ENCODE data around the gene KIF13A. TPM values are rescaled to one million over a fixed set of nuclear protein-coding genes. Genes with fewer than 3 reads are reported as not detected.

The KIF13A gene
- total RNA-seq, 4 donors from 2014 or later, result 14.9 to 66.9 (median 37.3) TPM

DNA sequence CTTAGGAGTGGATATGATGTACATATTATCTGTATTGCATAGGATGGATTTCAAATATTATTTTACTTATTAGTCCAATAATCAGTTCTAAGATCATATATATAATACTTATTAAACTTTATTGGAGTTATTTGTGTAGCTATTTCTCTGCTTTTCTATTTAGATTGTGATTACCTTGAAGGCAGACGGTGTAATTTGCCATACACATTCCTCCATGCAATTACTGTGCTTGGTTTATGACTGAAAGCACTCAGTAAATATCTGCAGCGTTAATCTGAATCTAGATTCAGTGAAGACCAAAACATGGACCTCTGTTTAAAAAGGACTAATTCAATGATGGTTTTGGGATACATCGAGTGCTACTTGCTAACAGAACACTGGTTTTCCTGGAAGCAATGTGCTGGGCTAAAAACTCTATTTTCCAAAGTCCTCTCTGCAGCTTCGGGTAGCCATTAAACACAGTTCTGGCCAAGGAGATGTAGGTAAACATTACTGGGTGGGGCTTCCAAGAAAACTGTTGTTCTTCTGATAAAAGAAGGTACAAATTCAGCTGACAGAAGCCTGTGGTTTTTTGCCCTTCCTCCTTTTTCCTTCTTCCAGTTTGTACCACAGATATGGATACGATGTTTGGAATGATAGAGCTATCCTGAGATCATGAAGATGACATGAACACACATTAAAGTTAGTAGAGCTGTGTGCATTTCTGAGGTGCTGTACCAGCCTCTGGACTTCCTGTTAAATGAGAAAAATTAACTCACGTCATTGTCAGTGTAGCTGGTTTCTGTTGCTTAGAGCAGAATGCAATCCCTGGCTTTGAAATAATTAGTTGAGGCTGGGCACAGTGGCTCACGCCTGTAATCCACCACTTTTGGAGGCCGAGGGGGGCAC, 144.3 kb downstream of the KIF13A start:
- Histone ChIP-seq H3K9me3 (no peaks in the 10 kb centered on the region), H3K4me3 (no peak overlapping the region), H3K27ac (no peak overlapping the region), H3K4me1 (no peaks in the 10 kb centered on the region), H3K27me3 (no peaks in the 10 kb centered on the region), H3K36me3 (no peaks in the 10 kb centered on the region)
- TF ChIP-seq, protein P1, sequence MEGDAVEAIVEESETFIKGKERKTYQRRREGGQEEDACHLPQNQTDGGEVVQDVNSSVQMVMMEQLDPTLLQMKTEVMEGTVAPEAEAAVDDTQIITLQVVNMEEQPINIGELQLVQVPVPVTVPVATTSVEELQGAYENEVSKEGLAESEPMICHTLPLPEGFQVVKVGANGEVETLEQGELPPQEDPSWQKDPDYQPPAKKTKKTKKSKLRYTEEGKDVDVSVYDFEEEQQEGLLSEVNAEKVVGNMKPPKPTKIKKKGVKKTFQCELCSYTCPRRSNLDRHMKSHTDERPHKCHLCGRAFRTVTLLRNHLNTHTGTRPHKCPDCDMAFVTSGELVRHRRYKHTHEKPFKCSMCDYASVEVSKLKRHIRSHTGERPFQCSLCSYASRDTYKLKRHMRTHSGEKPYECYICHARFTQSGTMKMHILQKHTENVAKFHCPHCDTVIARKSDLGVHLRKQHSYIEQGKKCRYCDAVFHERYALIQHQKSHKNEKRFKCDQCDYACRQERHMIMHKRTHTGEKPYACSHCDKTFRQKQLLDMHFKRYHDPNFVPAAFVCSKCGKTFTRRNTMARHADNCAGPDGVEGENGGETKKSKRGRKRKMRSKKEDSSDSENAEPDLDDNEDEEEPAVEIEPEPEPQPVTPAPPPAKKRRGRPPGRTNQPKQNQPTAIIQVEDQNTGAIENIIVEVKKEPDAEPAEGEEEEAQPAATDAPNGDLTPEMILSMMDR (IDR thresholded peaks at IDR 0.05), result no peak
- TF ChIP-seq POLR2A (IDR thresholded peaks at IDR 0.05), result no peak
- intact Hi-C loops (cut with DNase I; ENCODE audit: low total_unique reads), result no loop called here
- DNase-seq, result no peak

DNA sequence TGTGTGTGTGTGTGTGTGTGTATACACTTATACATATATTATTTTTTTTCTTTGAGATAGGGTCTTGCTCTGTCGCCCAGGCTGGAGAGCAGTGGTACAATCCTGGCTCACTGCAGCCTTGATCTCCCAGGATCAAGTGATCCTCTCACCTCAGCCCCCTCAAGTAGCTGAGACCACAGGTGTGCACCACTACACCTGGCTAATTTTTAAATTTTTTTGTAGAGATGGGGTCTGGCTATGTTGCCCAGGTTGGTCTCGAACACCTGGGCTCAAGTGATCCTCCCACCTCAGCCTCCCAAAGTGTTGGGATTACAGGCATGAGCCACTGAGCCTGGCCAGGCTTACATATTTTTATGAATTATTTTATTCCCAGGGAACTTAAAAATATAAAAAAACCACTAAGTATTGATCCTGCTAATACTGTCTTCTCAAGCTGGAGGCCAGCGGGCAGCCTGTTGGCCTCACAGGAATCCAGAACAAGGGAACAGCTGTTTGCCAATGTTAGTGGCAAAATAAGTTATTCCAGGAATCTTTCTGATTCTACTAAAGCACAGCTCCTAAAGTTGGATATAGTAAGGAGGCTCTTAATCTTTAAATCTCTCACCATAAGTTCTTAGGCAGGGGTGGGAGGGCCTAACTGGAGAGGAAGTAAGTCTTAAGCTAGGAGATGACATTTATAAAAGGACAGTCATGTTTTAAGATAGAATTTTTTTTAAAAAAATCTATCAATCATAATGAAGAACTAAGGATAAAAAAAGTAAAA, 145.2 kb downstream of the KIF13A start:
- H3K27ac ChIP-seq, result no peak overlapping the region
- no peaks in the 10 kb centered on the region for H3K27me3 ChIP-seq
- no peak for DNase-seq
- intact Hi-C loops (cut with DNase I; ENCODE audit: low total_unique reads), result no loop called here
- no peaks in the 10 kb centered on the region for H3K36me3 ChIP-seq
- no peaks in the 10 kb centered on the region for H3K4me1 ChIP-seq
- H3K9me3 ChIP-seq, result no peaks in the 10 kb centered on the region
- TF ChIP-seq, protein P1 (IDR thresholded peaks at IDR 0.05), result no peak
- no peak for TF ChIP-seq POLR2A (IDR thresholded peaks at IDR 0.05)
- no peak overlapping the region for H3K4me3 ChIP-seq

DNA sequence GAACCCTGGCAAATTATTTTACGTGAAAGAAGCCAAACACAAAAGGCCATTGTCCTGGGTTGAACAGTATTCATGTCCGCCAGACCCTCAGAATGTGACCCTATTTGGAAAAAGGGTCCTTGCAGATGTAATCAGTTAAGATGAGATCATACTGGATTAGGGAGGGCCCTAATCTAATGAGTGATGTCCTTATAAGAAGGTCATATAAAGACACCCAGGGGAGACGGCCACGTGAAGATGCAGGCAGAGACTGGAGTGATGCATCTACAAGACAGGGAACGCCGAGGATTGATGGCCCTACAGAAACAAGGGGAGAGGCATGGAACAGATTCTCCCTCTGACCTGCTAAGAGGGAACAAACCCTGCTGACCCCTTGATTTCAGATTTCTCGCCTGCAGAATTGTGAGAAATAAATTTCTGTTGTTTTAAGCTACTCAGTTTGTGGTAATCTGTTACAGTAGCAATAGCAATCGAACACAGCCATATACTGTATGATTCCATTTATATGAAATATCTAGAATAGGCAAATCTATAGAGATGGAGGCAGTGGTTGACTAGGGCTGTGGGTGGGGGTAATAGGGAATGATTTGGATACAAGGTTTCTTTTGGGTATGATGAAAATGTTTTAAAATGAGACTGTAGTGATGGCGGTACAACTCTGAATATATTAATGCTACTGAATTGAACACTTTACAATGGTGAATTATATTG, 147.8 kb downstream of the KIF13A start:
- no peaks in the 10 kb centered on the region for H3K36me3 ChIP-seq
- H3K27ac ChIP-seq, result no peak overlapping the region
- no peaks in the 10 kb centered on the region for H3K9me3 ChIP-seq
- H3K4me1 ChIP-seq, result no peaks in the 10 kb centered on the region
- H3K4me3 ChIP-seq, result no peak overlapping the region
- H3K27me3 ChIP-seq, result no peaks in the 10 kb centered on the region
- intact Hi-C loops (cut with DNase I; ENCODE audit: low total_unique reads), result no loop called here
- DNase-seq, result no peak
- TF ChIP-seq POLR2A (IDR thresholded peaks at IDR 0.05), result no peak
- TF ChIP-seq, protein P1 (IDR thresholded peaks at IDR 0.05), result no peak

DNA sequence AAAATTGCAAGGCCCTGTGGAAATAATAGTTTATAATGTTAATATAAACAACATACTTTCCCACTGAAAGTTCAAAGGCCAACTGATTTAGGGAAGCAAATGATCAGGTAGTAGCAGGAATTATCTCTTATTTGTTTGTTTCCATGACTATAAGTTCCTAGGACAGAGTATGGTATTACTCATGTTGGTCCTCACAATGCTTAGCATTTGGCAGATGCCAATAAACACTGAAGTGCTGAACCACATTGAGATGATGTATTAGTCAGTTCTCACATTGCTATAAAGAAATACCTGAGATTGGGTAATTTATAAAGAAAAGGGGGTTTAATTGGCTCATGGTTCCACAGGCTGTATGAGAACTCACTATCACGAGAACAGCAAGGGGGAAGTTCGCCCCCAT, 151.1 kb downstream of the KIF13A start:
- Histone ChIP-seq H3K4me1 (no peaks in the 10 kb centered on the region), H3K36me3 (no peaks in the 10 kb centered on the region), H3K27me3 (no peaks in the 10 kb centered on the region), H3K9me3 (no peaks in the 10 kb centered on the region), H3K27ac (no peak overlapping the region), H3K4me3 (no peak overlapping the region)
- intact Hi-C loops (cut with DNase I; ENCODE audit: low total_unique reads), result no loop called here
- TF ChIP-seq, protein P1 (IDR thresholded peaks at IDR 0.05), result no peak
- TF ChIP-seq POLR2A (IDR thresholded peaks at IDR 0.05), result no peak
- DNase-seq, result no peak
